GM18873 (cell line): Measurements from ENCODE around the gene SREBF2.

Experiments used
- ATAC-seq: cut with Tn5 transposase; IDR thresholded peaks from one replicate; pipeline ENCODE4 v1.9.1; 2021; ENCODE audit warnings: mild to moderate bottlenecking, moderate library complexity, moderate number of reproducible peaks; ENCODE audit not compliant: unreplicated experiment, low FRiP score

The SREBF2 gene

GRCh38 chr22:41917903-41918791 is 85.2 kb downstream of the SREBF2 start:
- ATAC-seq = no peak

GRCh38 chr22:41919357-41920224 is 86.7 kb downstream of the SREBF2 start:
- ATAC-seq = peak; percentile 47

GRCh38 chr22:41920271-41920976 is 87.5 kb downstream of the SREBF2 start:
- no peak for ATAC-seq

GRCh38 chr22:41922328-41922727 is 89.4 kb downstream of the SREBF2 start:
- no peak for ATAC-seq

GRCh38 chr22:41922940-41923594 is 90.2 kb downstream of the SREBF2 start:
- ATAC-seq = no peak

- ATAC-seq = no peak
Observed at GRCh38 chr22:41923595-41924276, 90.8 kb downstream of the SREBF2 start.

GRCh38 chr22:41925783-41926460 is 93.0 kb downstream of the SREBF2 start:
- ATAC-seq = no peak

- no peak for ATAC-seq
Observed at GRCh38 chr22:41927813-41928212, 94.9 kb downstream of the SREBF2 start.

GRCh38 chr22:41928593-41929417 is 95.9 kb downstream of the SREBF2 start:
- ATAC-seq = no peak

- no peak for ATAC-seq
Observed at GRCh38 chr22:41929418-41929810, 96.5 kb downstream of the SREBF2 start.

- ATAC-seq = no peak
Observed at GRCh38 chr22:41931701-41932269, 98.9 kb downstream of the SREBF2 start.

GRCh38 chr22:41932353-41932752 is 99.4 kb downstream of the SREBF2 start:
- ATAC-seq = no peak

- ATAC-seq = no peak
Observed at GRCh38 chr22:41933411-41934177, 100.7 kb downstream of the SREBF2 start.

GRCh38 chr22:41934284-41935014 is 101.5 kb downstream of the SREBF2 start:
- ATAC-seq = no peak

GRCh38 chr22:41935015-41935351 is 102.1 kb downstream of the SREBF2 start:
- no peak for ATAC-seq

GRCh38 chr22:41935509-41935908 is 102.6 kb downstream of the SREBF2 start:
- no peak for ATAC-seq

- ATAC-seq = no peak
Observed at GRCh38 chr22:41936894-41937169, 103.9 kb downstream of the SREBF2 start.
